ENCODE results near the gene XRCC3. TPM values are rescaled to one million over a fixed set of nuclear protein-coding genes. Genes with fewer than 3 reads are reported as not detected.
A peak's percentile ranks its signal among the peaks of the same experiment; 100 is the strongest.

The XRCC3 gene
- total RNA-seq, 1 donor, result 18.1 TPM

- no peak overlapping the region for H3K4me3 ChIP-seq (ENCODE audit: low read depth, low read length)
- DNase-seq (ENCODE audit: low read depth), result no peak
- TF ChIP-seq CTCF (IDR thresholded peaks at IDR 0.05; ENCODE audit: insufficient read depth, low read length), result no peak
Observed at GRCh38 chr14:103753774-103754173, 38.5 kb upstream of the XRCC3 start.

GRCh38 chr14:103749860-103750259, 34.6 kb upstream of the XRCC3 start:
- TF ChIP-seq CTCF (IDR thresholded peaks at IDR 0.05; ENCODE audit: insufficient read depth, low read length), result no peak
- H3K4me3 ChIP-seq (ENCODE audit: low read depth, low read length), result no peak overlapping the region
- DNase-seq (ENCODE audit: low read depth), result no peak

GRCh38 chr14:103749452-103749851, 34.2 kb upstream of the XRCC3 start:
- no peak overlapping the region for H3K4me3 ChIP-seq (ENCODE audit: low read depth, low read length)
- no peak for DNase-seq (ENCODE audit: low read depth)
- no peak for TF ChIP-seq CTCF (IDR thresholded peaks at IDR 0.05; ENCODE audit: insufficient read depth, low read length)

GRCh38 chr14:103748534-103748857, 33.2 kb upstream of the XRCC3 start:
- no peak for DNase-seq (ENCODE audit: low read depth)
- TF ChIP-seq CTCF (IDR thresholded peaks at IDR 0.05; ENCODE audit: insufficient read depth, low read length), result no peak
- no peak overlapping the region for H3K4me3 ChIP-seq (ENCODE audit: low read depth, low read length)

- no peak for TF ChIP-seq CTCF (IDR thresholded peaks at IDR 0.05; ENCODE audit: insufficient read depth, low read length)
- peak; percentile 42 for DNase-seq (ENCODE audit: low read depth)
- no peak overlapping the region for H3K4me3 ChIP-seq (ENCODE audit: low read depth, low read length)
Observed at GRCh38 chr14:103746701-103747100, 31.4 kb upstream of the XRCC3 start.

- TF ChIP-seq CTCF (IDR thresholded peaks at IDR 0.05; ENCODE audit: insufficient read depth, low read length), result no peak
- no peak overlapping the region for H3K4me3 ChIP-seq (ENCODE audit: low read depth, low read length)
- DNase-seq (ENCODE audit: low read depth), result no peak
Observed at GRCh38 chr14:103745424-103745823, 30.2 kb upstream of the XRCC3 start.

GRCh38 chr14:103744621-103745395, 29.6 kb upstream of the XRCC3 start:
- no peak for TF ChIP-seq CTCF (IDR thresholded peaks at IDR 0.05; ENCODE audit: insufficient read depth, low read length)
- H3K4me3 ChIP-seq (ENCODE audit: low read depth, low read length), result no peak overlapping the region
- no peak for DNase-seq (ENCODE audit: low read depth)

All from fibroblast of the aortic adventitia (primary cell).